22Rv1 (cell line): ENCODE results near the gene CIDEB.

Experiments used
- H3K27ac ChIP-seq: fragments of 450-650 bp; 2 replicates; pipeline ENCODE4 v1.5.1; 2017
- CTCF ChIP-seq: fragments of 450-650 bp; IDR thresholded peaks from 2 replicates; pipeline ENCODE4 v1.5.1; 2017; ENCODE audit warnings: mild to moderate bottlenecking
- ZFX ChIP-seq: fragments of 450-650 bp; IDR thresholded peaks from 2 replicates; pipeline ENCODE4 v1.6.1; 2017; ENCODE audit warnings: antibody characterized with exemption, borderline replicate concordance

Gene CIDEB

GRCh38 chr14:24259282-24260025 is 48.3 kb downstream of the CIDEB start:
- H3K27ac ChIP-seq, result no peak overlapping the region
- no peak for TF ChIP-seq ZFX
- no peak for TF ChIP-seq CTCF

GRCh38 chr14:24258548-24259265 is 49.1 kb downstream of the CIDEB start:
- no peak overlapping the region for H3K27ac ChIP-seq
- TF ChIP-seq ZFX (no peak), CTCF (no peak)

- TF ChIP-seq CTCF, result no peak
- TF ChIP-seq ZFX, result no peak
- H3K27ac ChIP-seq, result no peak overlapping the region
Observed at GRCh38 chr14:24258119-24258518, 49.7 kb downstream of the CIDEB start.

GRCh38 chr14:24256960-24257359 is 50.8 kb downstream of the CIDEB start:
- TF ChIP-seq ZFX, result no peak
- TF ChIP-seq CTCF, result no peak
- H3K27ac ChIP-seq, result no peak overlapping the region

- H3K27ac ChIP-seq, result no peak overlapping the region
- TF ChIP-seq ZFX, result no peak
- TF ChIP-seq CTCF, result no peak
Observed at GRCh38 chr14:24255931-24256711, 51.7 kb downstream of the CIDEB start.

GRCh38 chr14:24255438-24255837 is 52.3 kb downstream of the CIDEB start:
- no peak overlapping the region for H3K27ac ChIP-seq
- TF ChIP-seq CTCF, result no peak
- no peak for TF ChIP-seq ZFX
